AG10803 (cell line): Measurements from ENCODE around the gene SPINDOC.

ENCODE experiments used
- DNase-seq: peaks from one replicate; pipeline ENCODE4 v3.0.0; 2010; ENCODE audit warnings: low read depth
- H3K4me3 ChIP-seq: 2 replicates; pipeline ENCODE4 v1.5.1; 2011; ENCODE audit warnings: mild to moderate bottlenecking, low read length, control low read depth
- TF ChIP-seq, protein P1 (sequence below): conservative IDR thresholded peaks from 2 replicates; pipeline ENCODE4 v1.5.1; 2011; ENCODE audit warnings: mild to moderate bottlenecking, low read length, control low read depth, inconsistent platforms

Gene SPINDOC

GRCh38 chr11:63826471-63827190, 13.4 kb downstream of the SPINDOC start:
- DNase-seq = no peak
- TF ChIP-seq, protein P1, sequence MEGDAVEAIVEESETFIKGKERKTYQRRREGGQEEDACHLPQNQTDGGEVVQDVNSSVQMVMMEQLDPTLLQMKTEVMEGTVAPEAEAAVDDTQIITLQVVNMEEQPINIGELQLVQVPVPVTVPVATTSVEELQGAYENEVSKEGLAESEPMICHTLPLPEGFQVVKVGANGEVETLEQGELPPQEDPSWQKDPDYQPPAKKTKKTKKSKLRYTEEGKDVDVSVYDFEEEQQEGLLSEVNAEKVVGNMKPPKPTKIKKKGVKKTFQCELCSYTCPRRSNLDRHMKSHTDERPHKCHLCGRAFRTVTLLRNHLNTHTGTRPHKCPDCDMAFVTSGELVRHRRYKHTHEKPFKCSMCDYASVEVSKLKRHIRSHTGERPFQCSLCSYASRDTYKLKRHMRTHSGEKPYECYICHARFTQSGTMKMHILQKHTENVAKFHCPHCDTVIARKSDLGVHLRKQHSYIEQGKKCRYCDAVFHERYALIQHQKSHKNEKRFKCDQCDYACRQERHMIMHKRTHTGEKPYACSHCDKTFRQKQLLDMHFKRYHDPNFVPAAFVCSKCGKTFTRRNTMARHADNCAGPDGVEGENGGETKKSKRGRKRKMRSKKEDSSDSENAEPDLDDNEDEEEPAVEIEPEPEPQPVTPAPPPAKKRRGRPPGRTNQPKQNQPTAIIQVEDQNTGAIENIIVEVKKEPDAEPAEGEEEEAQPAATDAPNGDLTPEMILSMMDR = no peak
- H3K4me3 ChIP-seq = no peak overlapping the region

GRCh38 chr11:63829823-63830489, 16.7 kb downstream of the SPINDOC start:
- TF ChIP-seq, protein P1 = no peak
- DNase-seq = no peak
- no peak overlapping the region for H3K4me3 ChIP-seq

DNA sequence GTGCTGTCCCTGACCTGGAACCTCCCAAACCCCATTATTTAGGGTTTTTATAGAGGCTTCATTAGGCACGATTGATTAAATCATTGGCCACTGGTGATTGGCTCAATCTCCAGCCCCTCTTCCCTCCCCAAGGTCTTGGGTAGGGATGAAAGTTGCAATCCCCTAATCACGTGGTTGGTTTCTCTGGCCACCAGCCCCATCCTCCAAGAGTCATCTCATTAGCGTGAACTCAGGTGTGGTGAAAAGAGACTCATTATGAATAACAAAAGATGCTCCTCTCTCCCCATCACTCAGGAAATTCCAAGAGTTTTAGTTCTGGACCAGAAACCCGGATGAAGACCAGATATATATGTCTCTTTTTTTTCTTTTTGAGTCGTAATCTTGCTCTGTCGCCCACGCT, 18.1 kb downstream of the SPINDOC start:
- TF ChIP-seq, protein P1 = no peak
- no peak overlapping the region for H3K4me3 ChIP-seq
- DNase-seq = no peak

GRCh38 chr11:63832336-63832735, 19.1 kb downstream of the SPINDOC start:
- DNase-seq = no peak
- H3K4me3 ChIP-seq = no peak overlapping the region
- TF ChIP-seq, protein P1 = no peak

GRCh38 chr11:63833048-63833447, 19.8 kb downstream of the SPINDOC start:
- DNase-seq = no peak
- no peak overlapping the region for H3K4me3 ChIP-seq
- TF ChIP-seq, protein P1 = no peak

DNA sequence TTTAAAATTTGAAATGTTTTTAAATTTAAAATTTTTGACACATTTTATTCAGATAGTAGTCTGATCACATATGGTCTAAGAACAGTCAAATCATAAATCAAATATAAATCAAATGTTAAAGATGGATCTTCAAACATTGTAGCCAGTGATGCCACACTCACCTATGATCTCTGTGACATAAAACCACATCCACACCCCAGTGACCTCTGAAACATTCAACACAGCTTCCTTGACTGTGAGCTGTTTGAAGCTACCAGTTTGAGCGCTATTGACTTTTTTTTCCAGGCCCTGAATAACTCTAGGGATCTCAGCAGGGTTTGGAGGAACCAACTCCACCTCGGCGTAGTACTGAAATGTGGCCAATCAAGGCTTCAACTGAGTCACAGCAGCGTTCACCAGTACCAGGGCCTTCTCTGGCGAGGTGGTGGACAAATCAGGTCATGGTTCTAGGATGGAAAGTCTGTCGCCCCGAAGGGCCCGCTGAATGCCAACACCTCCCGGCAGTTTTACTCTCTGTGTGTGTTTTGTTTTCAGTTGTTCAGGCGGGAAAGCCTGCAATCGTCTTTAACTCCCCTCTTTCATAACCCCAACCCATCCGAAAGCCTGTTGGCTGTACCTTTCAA, 21.4 kb downstream of the SPINDOC start:
- TF ChIP-seq, protein P1 = no peak
- no peak for DNase-seq

GRCh38 chr11:63835158-63835545, 21.9 kb downstream of the SPINDOC start:
- no peak for DNase-seq
- TF ChIP-seq, protein P1 = no peak
- H3K4me3 ChIP-seq = no peak overlapping the region

More for the DNA sequence above, 21.4 kb downstream of the SPINDOC start:
- H3K4me3 ChIP-seq = no peak overlapping the region
